Ishikawa (cell line): ENCODE results near the gene BCAN.

ENCODE experiments used
- CEBPB ChIP-seq: IDR thresholded peaks from 2 replicates; pipeline ENCODE4 v1.6.1; 2012
- CREB1 ChIP-seq: IDR thresholded peaks from 2 replicates; pipeline ENCODE4 v1.6.1; 2012; ENCODE audit warnings: low read depth
- EGR1 ChIP-seq: IDR thresholded peaks from 2 replicates; pipeline ENCODE4 v1.6.1; 2012
- EP300 ChIP-seq: IDR thresholded peaks from 2 replicates; pipeline ENCODE4 v1.6.1; 2012; ENCODE audit warnings: borderline replicate concordance
- FOXM1 ChIP-seq: IDR thresholded peaks from 2 replicates; pipeline ENCODE4 v1.6.1; 2012; ENCODE audit warnings: low read depth, borderline replicate concordance
- MAX ChIP-seq: IDR thresholded peaks from 2 replicates; pipeline ENCODE4 v1.6.1; 2012
- NFIC ChIP-seq: IDR thresholded peaks from 2 replicates; pipeline ENCODE4 v1.6.1; 2012
- RAD21 ChIP-seq: IDR thresholded peaks from 2 replicates; pipeline ENCODE4 v1.6.1; 2012; ENCODE audit warnings: low read depth
- REST ChIP-seq: IDR thresholded peaks from 2 replicates; pipeline ENCODE4 v1.6.1; 2012; ENCODE audit warnings: low read depth, mild to moderate bottlenecking
- TAF1 ChIP-seq: IDR thresholded peaks from 2 replicates; pipeline ENCODE4 v1.6.1; 2012; ENCODE audit warnings: low read depth, mild to moderate bottlenecking
- TCF12 ChIP-seq: IDR thresholded peaks from 2 replicates; pipeline ENCODE4 v1.6.1; 2012; ENCODE audit warnings: low read depth
- TEAD4 ChIP-seq: IDR thresholded peaks from 2 replicates; pipeline ENCODE4 v1.6.1; 2012
- USF1 ChIP-seq: IDR thresholded peaks from 2 replicates; pipeline ENCODE4 v1.6.1; 2012
- YY1 ChIP-seq: IDR thresholded peaks from 2 replicates; pipeline ENCODE4 v1.6.1; 2012; ENCODE audit warnings: low read depth
- ZBTB7A ChIP-seq: IDR thresholded peaks from 2 replicates; pipeline ENCODE4 v1.6.1; 2012; ENCODE audit warnings: low read depth

BCAN gene

GRCh38 chr1:156595016-156595415, 46.9 kb upstream of the BCAN start:
- TF ChIP-seq TAF1 (no peak), TEAD4 (no peak), EP300 (no peak), USF1 (no peak), MAX (no peak), ZBTB7A (no peak), TCF12 (no peak), RAD21 (no peak), CREB1 (no peak), YY1 (no peak), REST (no peak), FOXM1 (no peak), NFIC (no peak), EGR1 (no peak), CEBPB (no peak)

GRCh38 chr1:156596426-156596825, 45.5 kb upstream of the BCAN start:
- TF ChIP-seq USF1: no peak
- TF ChIP-seq YY1: no peak

- no peak for TF ChIP-seq EGR1
- no peak for TF ChIP-seq YY1
- TF ChIP-seq TAF1: no peak
- TF ChIP-seq FOXM1: no peak
- no peak for TF ChIP-seq USF1
- TF ChIP-seq NFIC: no peak
- no peak for TF ChIP-seq MAX
- no peak for TF ChIP-seq REST
- TF ChIP-seq TEAD4: no peak
- TF ChIP-seq EP300: no peak
- no peak for TF ChIP-seq ZBTB7A
- TF ChIP-seq CREB1: no peak
- no peak for TF ChIP-seq CEBPB
- no peak for TF ChIP-seq RAD21
- no peak for TF ChIP-seq TCF12
Measured at GRCh38 chr1:156598125-156598524, 43.8 kb upstream of the BCAN start.

- no peak for TF ChIP-seq TEAD4
- no peak for TF ChIP-seq RAD21
- no peak for TF ChIP-seq YY1
- no peak for TF ChIP-seq NFIC
- TF ChIP-seq CEBPB: no peak
- no peak for TF ChIP-seq REST
- no peak for TF ChIP-seq TAF1
- TF ChIP-seq CREB1: no peak
- no peak for TF ChIP-seq EGR1
- TF ChIP-seq EP300: no peak
- TF ChIP-seq TCF12: no peak
- TF ChIP-seq FOXM1: no peak
- no peak for TF ChIP-seq MAX
- no peak for TF ChIP-seq ZBTB7A
- TF ChIP-seq USF1: no peak
Measured at GRCh38 chr1:156598731-156599432, 43.0 kb upstream of the BCAN start.
